Sigmoid colon (tissue), 7 donors: ENCODE measurements around the gene HTATSF1. TPM values are rescaled to one million over a fixed set of nuclear protein-coding genes. Genes with fewer than 3 reads are reported as not detected.

ENCODE experiments used
- DNase-seq: peaks from one replicate; pipeline ENCODE4 v3.0.0-alpha.2; 2019
- H3K27ac ChIP-seq, 4 donors: fragments of 200-600 bp; sonication (generic); one replicate each; pipeline ENCODE4 v1.5.1; 2016 to 2019; ENCODE audit warnings: mild to moderate bottlenecking in 1 of 4
- H3K27me3 ChIP-seq, 3 donors: fragments of 200-600 bp; sonication (generic); one replicate each; pipeline ENCODE4 v1.5.1; 2019; ENCODE audit warnings: mild to moderate bottlenecking in 1 of 3
- H3K36me3 ChIP-seq, 4 donors: fragments of 200-600 bp; sonication (generic); one replicate each; pipeline ENCODE4 v1.5.1; 2016 to 2019
- H3K4me1 ChIP-seq, 4 donors: fragments of 200-600 bp; sonication (generic); one replicate each; pipeline ENCODE4 v1.5.1; 2017 to 2019
- H3K4me3 ChIP-seq, 4 donors: fragments of 200-600 bp; sonication (generic); one replicate each; pipeline ENCODE4 v1.5.1; 2017 to 2019; ENCODE audit warnings: mild to moderate bottlenecking in 2 of 4, moderate library complexity in 1 of 4
- H3K9me3 ChIP-seq, 4 donors: fragments of 200-600 bp in 3 of 4; sonication (generic) in 3 of 4; one replicate each; pipeline versions ENCODE4 v1.5.1 to v1.6.1; 2013 to 2019
- EP300 ChIP-seq, 4 donors: sonication (generic); formaldehyde crosslinking; IDR thresholded peaks; one replicate each; pipeline ENCODE4 v1.6.1; 2017; ENCODE audit warnings: antibody characterized with exemption in 4 of 4
- POLR2A ChIP-seq, 2 donors: fragments of 450-650 bp; IDR thresholded peaks; one replicate each; pipeline ENCODE4 v1.6.1; 2016; ENCODE audit warnings: antibody characterized with exemption in 2 of 2, mild to moderate bottlenecking in 2 of 2, moderate library complexity in 2 of 2
- POLR2AphosphoS5 ChIP-seq, 4 donors: sonication (generic); formaldehyde crosslinking; IDR thresholded peaks; one replicate each; pipeline ENCODE4 v1.6.1; 2017; ENCODE audit warnings: antibody characterized with exemption in 4 of 4
- WGBS, 2 donors: extraction: QIAGEN DNeasy Blood & Tissue Kit; methylation state at CpG; one replicate each; pipeline ENCODE4 v1.1.7; 2013; 5-methylcytosine and 5-hydroxymethylcytosine counted together
- intact Hi-C: fragments of 100-400 bp; cut with DNase I; formaldehyde crosslinking; loops from one replicate; pipeline ENCODE4 v1.15.1; 2023
- polyA plus RNA-seq, 3 donors: library from polyadenylated mRNA; stranded (reverse); fragments of 200-250 nt; gene quantifications; one replicate each; pipeline ENCODE4 v1.2.3, GENCODE V29; 2013
- total RNA-seq, 4 donors: library from RNA; depleted of rRNA; stranded (reverse); fragments of >200 nt; gene quantifications; one replicate each; pipeline ENCODE4 v1.1.0, GENCODE V29; 2016
- TF ChIP-seq, protein P1 (sequence below), 4 experiments: fragments of 450-650 bp in 3 of 4; fragments of 200-600 bp in 1 of 4; IDR thresholded peaks; one replicate each; pipeline ENCODE4 v1.5.1; 2016 to 2019; ENCODE audit warnings: antibody characterized with exemption in 4 of 4, mild to moderate bottlenecking in 3 of 4, moderate library complexity in 2 of 4
- donor health status: healthy with polysubstance abuse.
- donor health status: Bipolar disorder and iron deficiency.
- donor health status: healthy.

Gene HTATSF1
- total and polyA plus RNA-seq, 7 donors, result 35.7 to 62.4 (median 47.1) TPM

DNA sequence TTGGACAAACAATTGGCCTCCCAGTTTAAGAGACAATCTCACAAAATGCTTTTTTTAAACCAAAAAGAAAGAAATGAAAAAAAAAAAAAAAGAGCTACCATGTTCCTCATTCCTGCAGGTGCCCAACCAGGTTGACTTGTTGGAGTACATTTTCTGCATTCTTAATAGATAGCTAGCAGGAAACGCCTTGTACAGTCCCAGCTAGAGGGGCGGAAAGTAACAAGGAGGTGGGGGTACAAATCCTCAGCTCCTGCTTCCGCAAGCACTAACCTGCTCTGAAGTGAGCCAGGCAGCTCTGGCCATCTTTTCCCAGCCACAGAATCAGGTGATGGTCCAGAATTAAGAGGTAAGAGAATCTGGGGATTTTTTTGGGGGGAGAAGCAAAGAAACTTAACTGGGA lies 34.6 kb downstream of the HTATSF1 start, which contains the start of gene VGLL1:
Gene VGLL1 (plus strand): TSS at position 265 of the 400 bp plus-strand sequence. CDS start 3,806 bp downstream, outside the sequence.
- DNase-seq, result no peak
- no peaks in the 10 kb centered on the region for H3K27me3 ChIP-seq
- no peaks in the 10 kb centered on the region for H3K9me3 ChIP-seq
- intact Hi-C loops, result no loop called here
- no peak for TF ChIP-seq POLR2AphosphoS5 (IDR thresholded peaks at IDR 0.05)
- H3K4me3 ChIP-seq, result no peak within 1 kb of the TSS
- H3K36me3 ChIP-seq, result no peaks in the 10 kb centered on the region
- H3K27ac ChIP-seq, result no peak within 1 kb of the TSS
- WGBS, 2 donors, result 82 to 87% methylated on average over 3 of the region's 3 CpGs
- H3K4me1 ChIP-seq, result peaks cover 0 to 2% (median 0%) of the 10 kb centered on the region in 4 donors

DNA sequence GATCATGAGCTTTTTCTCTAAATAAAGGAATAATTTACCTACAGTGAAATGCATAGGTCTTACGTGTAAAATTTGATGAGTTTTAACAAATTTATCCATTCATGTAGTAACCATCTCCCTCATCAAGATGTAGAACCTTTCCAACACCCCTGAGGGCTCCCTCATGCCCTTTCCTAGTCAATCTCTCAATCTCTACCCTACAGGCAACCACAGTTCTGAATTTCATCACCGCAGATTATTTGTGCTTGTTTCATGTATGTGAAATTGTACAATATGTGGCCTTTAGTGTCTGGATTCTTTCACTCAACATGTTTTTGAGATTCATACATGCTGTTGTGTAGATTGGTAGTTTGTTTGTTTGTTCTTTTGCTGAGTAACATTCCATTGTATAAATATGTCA lies 36.7 kb downstream of the HTATSF1 start:
- 89 to 94% methylated on average over 2 of the region's 2 CpGs for WGBS, 2 donors
- H3K36me3 ChIP-seq, result no peaks in the 10 kb centered on the region
- H3K27ac ChIP-seq, result no peak overlapping the region
- intact Hi-C loops, result no loop called here
- H3K27me3 ChIP-seq, result no peaks in the 10 kb centered on the region
- DNase-seq, result no peak
- no peaks in the 10 kb centered on the region for H3K9me3 ChIP-seq
- TF ChIP-seq EP300 (IDR thresholded peaks at IDR 0.05), result no peak
- TF ChIP-seq POLR2A (IDR thresholded peaks at IDR 0.05), result no peak
- no peak for TF ChIP-seq POLR2AphosphoS5 (IDR thresholded peaks at IDR 0.05)
- TF ChIP-seq, protein P1, sequence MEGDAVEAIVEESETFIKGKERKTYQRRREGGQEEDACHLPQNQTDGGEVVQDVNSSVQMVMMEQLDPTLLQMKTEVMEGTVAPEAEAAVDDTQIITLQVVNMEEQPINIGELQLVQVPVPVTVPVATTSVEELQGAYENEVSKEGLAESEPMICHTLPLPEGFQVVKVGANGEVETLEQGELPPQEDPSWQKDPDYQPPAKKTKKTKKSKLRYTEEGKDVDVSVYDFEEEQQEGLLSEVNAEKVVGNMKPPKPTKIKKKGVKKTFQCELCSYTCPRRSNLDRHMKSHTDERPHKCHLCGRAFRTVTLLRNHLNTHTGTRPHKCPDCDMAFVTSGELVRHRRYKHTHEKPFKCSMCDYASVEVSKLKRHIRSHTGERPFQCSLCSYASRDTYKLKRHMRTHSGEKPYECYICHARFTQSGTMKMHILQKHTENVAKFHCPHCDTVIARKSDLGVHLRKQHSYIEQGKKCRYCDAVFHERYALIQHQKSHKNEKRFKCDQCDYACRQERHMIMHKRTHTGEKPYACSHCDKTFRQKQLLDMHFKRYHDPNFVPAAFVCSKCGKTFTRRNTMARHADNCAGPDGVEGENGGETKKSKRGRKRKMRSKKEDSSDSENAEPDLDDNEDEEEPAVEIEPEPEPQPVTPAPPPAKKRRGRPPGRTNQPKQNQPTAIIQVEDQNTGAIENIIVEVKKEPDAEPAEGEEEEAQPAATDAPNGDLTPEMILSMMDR (IDR thresholded peaks at IDR 0.05), result no peak
- H3K4me1 ChIP-seq, result no peaks in the 10 kb centered on the region
- H3K4me3 ChIP-seq, result no peak overlapping the region

- Histone ChIP-seq H3K27ac (no peak overlapping the region), H3K4me1 (no peaks in the 10 kb centered on the region), H3K27me3 (no peaks in the 10 kb centered on the region), H3K36me3 (no peaks in the 10 kb centered on the region), H3K4me3 (no peak overlapping the region), H3K9me3 (no peaks in the 10 kb centered on the region)
- WGBS, 2 donors, result 69 to 75% methylated on average over 2 of the region's 2 CpGs
- no peak for DNase-seq
- intact Hi-C loops, result no loop called here
- no peak for TF ChIP-seq POLR2AphosphoS5 (IDR thresholded peaks at IDR 0.05)
- TF ChIP-seq, protein P1 (IDR thresholded peaks at IDR 0.05), result no peak
- no peak for TF ChIP-seq POLR2A (IDR thresholded peaks at IDR 0.05)
- no peak for TF ChIP-seq EP300 (IDR thresholded peaks at IDR 0.05)
Measured at GRCh38 chrX:136538811-136539210, 41.4 kb downstream of the HTATSF1 start.

GRCh38 chrX:136540226-136540625 lies 42.8 kb downstream of the HTATSF1 start:
- no peaks in the 10 kb centered on the region for H3K36me3 ChIP-seq
- H3K4me1 ChIP-seq, result no peaks in the 10 kb centered on the region
- H3K27me3 ChIP-seq, result no peaks in the 10 kb centered on the region
- no peaks in the 10 kb centered on the region for H3K9me3 ChIP-seq
- no peak overlapping the region for H3K27ac ChIP-seq
- no peak overlapping the region for H3K4me3 ChIP-seq
- WGBS, 2 donors, result 88 to 89% methylated on average over 5 of the region's 5 CpGs
- TF ChIP-seq POLR2A (IDR thresholded peaks at IDR 0.05) (no peak), EP300 (IDR thresholded peaks at IDR 0.05) (no peak), POLR2AphosphoS5 (IDR thresholded peaks at IDR 0.05) (no peak)
- TF ChIP-seq, protein P1 (IDR thresholded peaks at IDR 0.05), result no peak
- intact Hi-C loops, result no loop called here
- no peak for DNase-seq

GRCh38 chrX:136541294-136541693 lies 43.9 kb downstream of the HTATSF1 start:
- no peak for DNase-seq
- no peaks in the 10 kb centered on the region for H3K9me3 ChIP-seq
- 79 to 91% methylated on average over 3 of the region's 3 CpGs for WGBS, 2 donors
- TF ChIP-seq, protein P1 (IDR thresholded peaks at IDR 0.05), result no peak
- TF ChIP-seq POLR2AphosphoS5 (IDR thresholded peaks at IDR 0.05) (no peak), EP300 (IDR thresholded peaks at IDR 0.05) (no peak), POLR2A (IDR thresholded peaks at IDR 0.05) (no peak)
- intact Hi-C loops, result no loop called here
- H3K36me3 ChIP-seq, result no peaks in the 10 kb centered on the region
- no peaks in the 10 kb centered on the region for H3K4me1 ChIP-seq
- H3K27ac ChIP-seq, result no peak overlapping the region
- no peaks in the 10 kb centered on the region for H3K27me3 ChIP-seq
- H3K4me3 ChIP-seq, result no peak overlapping the region
